ENCODE measurements around the gene SCGB3A1. TPM values are rescaled to one million over a fixed set of nuclear protein-coding genes. Genes with fewer than 3 reads are reported as not detected.

SCGB3A1 gene
- not detected for total RNA-seq
- long read RNA-seq, result 0 reads

GRCh38 chr5:180591311-180591887, at the start of gene SCGB3A1:
Gene SCGB3A1, minus strand, starts transcription at chr5:180591499. Its CDS starts 37 bp downstream, at chr5:180591462.
- peak; percentile 10 to 18 for ATAC-seq
- intact Hi-C loops (cut with DNase I), result no loop called here
- DNase-seq, result no peak

- intact Hi-C loops (cut with DNase I), result no loop called here
- DNase-seq, result peak; percentile 14
- ATAC-seq, result no peak
These were observed 49.2 kb upstream of the SCGB3A1 start for GRCh38 chr5:180640611-180640860.

- no peak for ATAC-seq
- DNase-seq, result peak; percentile 13
These were observed 48.7 kb upstream of the SCGB3A1 start for GRCh38 chr5:180639741-180640610.

GRCh38 chr5:180639287-180639686, 48.0 kb upstream of the SCGB3A1 start:
- intact Hi-C loops (cut with DNase I), result no loop called here
- no peak for DNase-seq
- ATAC-seq, result no peak

More at GRCh38 chr5:180639741-180640610, 48.7 kb upstream of the SCGB3A1 start:
- intact Hi-C loops (cut with DNase I), result no loop called here

GRCh38 chr5:180637962-180638680, 46.8 kb upstream of the SCGB3A1 start:
- intact Hi-C loops (cut with DNase I), result no loop called here
- no peak for ATAC-seq
- peak; percentile 10 for DNase-seq

GRCh38 chr5:180636403-180637075, 45.2 kb upstream of the SCGB3A1 start:
- ATAC-seq (no peak), DNase-seq (peak; percentile 15)
- intact Hi-C loops (cut with DNase I), result no loop called here

GRCh38 chr5:180636016-180636402, 44.7 kb upstream of the SCGB3A1 start:
- DNase-seq (no peak), ATAC-seq (no peak)
- intact Hi-C loops (cut with DNase I), result no loop called here

GRCh38 chr5:180633283-180634177, 42.2 kb upstream of the SCGB3A1 start:
- no peak for ATAC-seq

GRCh38 chr5:180632768-180633167, 41.5 kb upstream of the SCGB3A1 start:
- intact Hi-C loops (cut with DNase I), result no loop called here
- ATAC-seq (peak in 1 of 2 donors; percentile 17), DNase-seq (peak; percentile 15)

More at GRCh38 chr5:180633283-180634177, 42.2 kb upstream of the SCGB3A1 start:
- intact Hi-C loops (cut with DNase I), result no loop called here
- DNase-seq, result peak; percentile 10

GRCh38 chr5:180631549-180632383, 40.5 kb upstream of the SCGB3A1 start:
- ATAC-seq (no peak), DNase-seq (peak; percentile 18)
- intact Hi-C loops (cut with DNase I), result no loop called here

GRCh38 chr5:180630426-180630825, 39.1 kb upstream of the SCGB3A1 start:
- ATAC-seq (no peak), DNase-seq (no peak)
- intact Hi-C loops (cut with DNase I), result no loop called here

GRCh38 chr5:180629831-180630382, 38.6 kb upstream of the SCGB3A1 start:
- ATAC-seq (no peak), DNase-seq (no peak)
- intact Hi-C loops (cut with DNase I), result no loop called here

GRCh38 chr5:180628827-180629750, 37.8 kb upstream of the SCGB3A1 start:
- ATAC-seq, result no peak
- no peak for DNase-seq
- intact Hi-C loops (cut with DNase I), result no loop called here

GRCh38 chr5:180628211-180628610, 36.9 kb upstream of the SCGB3A1 start:
- ATAC-seq (no peak), DNase-seq (no peak)
- intact Hi-C loops (cut with DNase I), result no loop called here

- ATAC-seq, result no peak
- DNase-seq, result no peak
- intact Hi-C loops (cut with DNase I), result no loop called here
These were observed 36.3 kb upstream of the SCGB3A1 start for GRCh38 chr5:180627386-180628120.
